ENCODE measurements around the gene PCBP4.

The PCBP4 gene

GRCh38 chr3:51966486-51966885 is 768 bp downstream of the PCBP4 start:
- no peaks in the 10 kb centered on the region for H3K36me3 ChIP-seq (ENCODE audit: control insufficient read depth, insufficient read depth, low read length)

GRCh38 chr3:51966016-51966415 is 1.2 kb downstream of the PCBP4 start:
- no peak overlapping the region for H3K9ac ChIP-seq (ENCODE audit: low read length)
- no peaks in the 10 kb centered on the region for H3K9me3 ChIP-seq (ENCODE audit: control insufficient read depth, low read length)
- no peaks in the 10 kb centered on the region for H3K27me3 ChIP-seq (ENCODE audit: control insufficient read depth, insufficient read depth, low read length)
- no peaks in the 10 kb centered on the region for H3K36me3 ChIP-seq (ENCODE audit: control insufficient read depth, insufficient read depth, low read length)
- H3K4me3 ChIP-seq (ENCODE audit: low read length), result no peak overlapping the region
- H3K4me1 ChIP-seq (ENCODE audit: control insufficient read depth, insufficient read depth, low read length), result peaks cover 37% of the 10 kb centered on the region

More at GRCh38 chr3:51966486-51966885, 768 bp downstream of the PCBP4 start:
- H3K27me3 ChIP-seq (ENCODE audit: control insufficient read depth, insufficient read depth, low read length), result no peaks in the 10 kb centered on the region
- no peaks in the 10 kb centered on the region for H3K9me3 ChIP-seq (ENCODE audit: control insufficient read depth, low read length)
- peaks cover 37% of the 10 kb centered on the region for H3K4me1 ChIP-seq (ENCODE audit: control insufficient read depth, insufficient read depth, low read length)
- H3K9ac ChIP-seq (ENCODE audit: low read length), result peak overlapping the region; percentile 63
- peak overlapping the region; percentile 47 for H3K4me3 ChIP-seq (ENCODE audit: low read length)

DNA sequence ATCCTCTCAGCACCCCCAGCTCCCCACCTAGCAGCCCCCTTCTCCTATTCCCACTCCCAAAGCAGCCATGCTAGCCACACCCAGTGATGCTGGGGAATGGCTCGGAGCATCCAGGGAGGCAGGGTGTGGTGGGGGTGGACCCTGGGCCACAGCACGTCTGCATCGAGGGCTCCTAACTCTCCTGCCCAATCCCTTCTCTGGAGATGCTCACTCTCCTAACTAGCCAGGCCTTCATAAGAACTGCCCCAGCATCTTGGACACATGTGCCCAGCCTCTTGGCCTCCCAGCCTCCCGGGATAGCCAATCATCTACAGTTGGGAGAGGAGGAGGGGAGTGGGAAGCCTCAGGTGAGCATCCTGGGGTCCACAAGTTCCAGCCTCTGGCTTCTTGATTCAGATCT is 2.7 kb downstream of the PCBP4 start:
- Histone ChIP-seq H3K4me3 (ENCODE audit: low read length) (no peak overlapping the region), H3K9ac (ENCODE audit: low read length) (no peak overlapping the region), H3K36me3 (ENCODE audit: control insufficient read depth, insufficient read depth, low read length) (no peaks in the 10 kb centered on the region), H3K27me3 (ENCODE audit: control insufficient read depth, insufficient read depth, low read length) (no peaks in the 10 kb centered on the region), H3K4me1 (ENCODE audit: control insufficient read depth, insufficient read depth, low read length) (peaks cover 28% of the 10 kb centered on the region), H3K9me3 (ENCODE audit: control insufficient read depth, low read length) (no peaks in the 10 kb centered on the region)

DNA sequence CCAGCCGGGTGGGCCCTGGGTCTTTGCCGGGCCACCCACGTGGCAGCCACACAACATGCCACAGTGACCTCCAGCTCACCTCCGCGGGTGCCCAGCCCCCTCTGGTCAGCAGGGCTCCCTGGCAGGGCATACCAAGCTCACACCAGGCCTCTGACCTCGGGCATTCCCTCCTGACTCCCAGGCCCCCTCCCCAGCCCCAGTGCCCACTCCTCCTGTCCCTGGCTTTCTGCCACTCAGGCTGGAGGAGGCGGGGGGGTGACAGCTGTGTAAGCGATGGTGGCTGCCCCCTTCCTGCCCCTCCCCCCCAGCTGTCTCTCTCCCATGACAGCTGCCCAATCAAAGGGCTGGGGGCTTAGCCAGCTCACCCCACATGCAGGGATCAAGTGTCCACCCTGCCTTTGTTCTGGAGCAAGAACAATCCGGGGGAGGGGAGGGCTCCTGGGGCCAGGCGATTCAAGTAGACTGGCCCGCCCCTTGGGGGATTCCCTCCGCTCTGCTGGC is 3.3 kb downstream of the PCBP4 start:
- H3K9ac ChIP-seq (ENCODE audit: low read length), result no peak overlapping the region
- H3K36me3 ChIP-seq (ENCODE audit: control insufficient read depth, insufficient read depth, low read length), result no peaks in the 10 kb centered on the region

GRCh38 chr3:51962854-51963530 is 4.3 kb downstream of the PCBP4 start:
- Histone ChIP-seq H3K4me1 (ENCODE audit: control insufficient read depth, insufficient read depth, low read length) (peaks cover 19% of the 10 kb centered on the region), H3K9ac (ENCODE audit: low read length) (no peak overlapping the region)

More for the DNA sequence above, 3.3 kb downstream of the PCBP4 start:
- Histone ChIP-seq H3K4me3 (ENCODE audit: low read length) (no peak overlapping the region), H3K9me3 (ENCODE audit: control insufficient read depth, low read length) (no peaks in the 10 kb centered on the region), H3K27me3 (ENCODE audit: control insufficient read depth, insufficient read depth, low read length) (no peaks in the 10 kb centered on the region), H3K4me1 (ENCODE audit: control insufficient read depth, insufficient read depth, low read length) (peaks cover 28% of the 10 kb centered on the region)

DNA sequence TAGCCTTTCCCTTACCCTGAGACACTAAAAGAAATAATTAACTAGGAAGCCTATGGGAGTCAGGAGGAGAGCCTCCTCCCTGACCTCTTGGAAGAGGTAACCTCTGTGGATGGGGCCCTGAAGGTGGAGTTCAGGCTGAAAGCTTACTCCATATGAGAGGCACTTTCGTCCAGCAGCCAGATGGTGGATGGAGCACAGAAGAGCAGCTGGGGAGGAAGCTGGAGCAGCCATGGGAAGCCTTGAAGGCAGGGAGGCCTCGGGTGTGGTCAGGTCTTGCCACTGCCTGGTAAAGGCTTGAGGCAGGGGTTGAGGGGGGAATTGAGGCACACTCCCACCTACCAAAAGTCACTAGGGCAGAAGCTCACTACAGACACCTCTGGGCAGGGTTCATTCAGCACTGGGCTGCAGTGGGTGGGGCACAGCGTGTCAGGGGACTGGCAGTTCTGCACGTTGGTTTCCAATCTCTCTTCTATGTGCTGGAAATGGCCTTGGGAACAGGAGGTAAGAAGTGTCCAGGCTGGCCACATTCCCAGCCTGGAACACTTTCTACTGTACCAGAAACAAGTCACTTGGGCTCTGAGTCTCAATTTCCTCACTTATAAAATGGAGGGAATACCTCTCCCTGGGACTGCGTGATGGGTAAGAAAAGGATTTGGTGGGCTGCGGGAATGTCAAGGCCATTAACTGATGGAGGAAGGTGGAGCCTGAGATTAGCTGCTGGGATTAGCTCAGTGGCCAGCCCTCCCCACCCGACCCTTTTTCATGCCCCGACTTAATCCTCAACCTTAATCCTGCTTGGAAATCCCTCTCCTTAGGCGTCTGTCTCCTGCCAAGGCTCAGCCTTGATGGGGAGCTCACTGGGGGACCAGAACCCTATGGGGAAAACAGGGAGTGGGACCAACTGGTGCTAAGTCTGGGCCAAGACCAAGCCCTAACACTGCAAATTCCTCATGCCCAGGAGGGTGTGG is 5.4 kb downstream of the PCBP4 start:
- H3K4me1 ChIP-seq (ENCODE audit: control insufficient read depth, insufficient read depth, low read length), result peaks cover 15% of the 10 kb centered on the region
- H3K9me3 ChIP-seq (ENCODE audit: control insufficient read depth, low read length), result no peaks in the 10 kb centered on the region
- H3K9ac ChIP-seq (ENCODE audit: low read length), result no peak overlapping the region
- no peaks in the 10 kb centered on the region for H3K27me3 ChIP-seq (ENCODE audit: control insufficient read depth, insufficient read depth, low read length)
- no peak overlapping the region for H3K4me3 ChIP-seq (ENCODE audit: low read length)
- no peaks in the 10 kb centered on the region for H3K36me3 ChIP-seq (ENCODE audit: control insufficient read depth, insufficient read depth, low read length)

More at GRCh38 chr3:51962854-51963530, 4.3 kb downstream of the PCBP4 start:
- no peak overlapping the region for H3K4me3 ChIP-seq (ENCODE audit: low read length)
- no peaks in the 10 kb centered on the region for H3K27me3 ChIP-seq (ENCODE audit: control insufficient read depth, insufficient read depth, low read length)
- no peaks in the 10 kb centered on the region for H3K9me3 ChIP-seq (ENCODE audit: control insufficient read depth, low read length)
- no peaks in the 10 kb centered on the region for H3K36me3 ChIP-seq (ENCODE audit: control insufficient read depth, insufficient read depth, low read length)

- Histone ChIP-seq H3K9ac (ENCODE audit: low read length) (no peak overlapping the region), H3K9me3 (ENCODE audit: control insufficient read depth, low read length) (no peaks in the 10 kb centered on the region), H3K4me3 (ENCODE audit: low read length) (no peak overlapping the region), H3K27me3 (ENCODE audit: control insufficient read depth, insufficient read depth, low read length) (peaks cover 8% of the 10 kb centered on the region), H3K4me1 (ENCODE audit: control insufficient read depth, insufficient read depth, low read length) (peaks cover 13% of the 10 kb centered on the region), H3K36me3 (ENCODE audit: control insufficient read depth, insufficient read depth, low read length) (no peaks in the 10 kb centered on the region)
These were observed 6.2 kb downstream of the PCBP4 start for GRCh38 chr3:51961011-51961410.

DNA sequence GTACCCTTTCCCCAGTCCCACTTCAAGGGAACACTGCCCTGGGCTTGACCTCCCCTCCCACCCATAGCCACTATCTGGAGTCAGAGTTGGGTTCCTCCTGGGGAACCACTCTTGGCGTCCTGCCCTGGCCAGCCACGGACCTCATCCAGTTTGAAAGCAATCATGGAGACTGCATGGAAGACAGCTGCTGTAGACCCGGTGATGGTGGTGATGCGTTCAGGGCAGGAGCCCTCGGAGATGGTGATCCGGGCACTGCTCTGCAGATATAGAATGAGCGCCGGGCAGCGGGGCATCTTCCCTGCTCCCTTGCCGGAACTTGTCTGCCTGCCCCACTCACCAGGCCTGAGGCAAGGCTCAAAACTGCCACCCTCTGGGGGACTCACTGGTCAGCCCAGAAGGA is 6.9 kb downstream of the PCBP4 start:
- Histone ChIP-seq H3K9ac (ENCODE audit: low read length) (no peak overlapping the region), H3K4me1 (ENCODE audit: control insufficient read depth, insufficient read depth, low read length) (peaks cover 13% of the 10 kb centered on the region), H3K36me3 (ENCODE audit: control insufficient read depth, insufficient read depth, low read length) (no peaks in the 10 kb centered on the region), H3K27me3 (ENCODE audit: control insufficient read depth, insufficient read depth, low read length) (peaks cover 13% of the 10 kb centered on the region), H3K4me3 (ENCODE audit: low read length) (no peak overlapping the region), H3K9me3 (ENCODE audit: control insufficient read depth, low read length) (no peaks in the 10 kb centered on the region)

DNA sequence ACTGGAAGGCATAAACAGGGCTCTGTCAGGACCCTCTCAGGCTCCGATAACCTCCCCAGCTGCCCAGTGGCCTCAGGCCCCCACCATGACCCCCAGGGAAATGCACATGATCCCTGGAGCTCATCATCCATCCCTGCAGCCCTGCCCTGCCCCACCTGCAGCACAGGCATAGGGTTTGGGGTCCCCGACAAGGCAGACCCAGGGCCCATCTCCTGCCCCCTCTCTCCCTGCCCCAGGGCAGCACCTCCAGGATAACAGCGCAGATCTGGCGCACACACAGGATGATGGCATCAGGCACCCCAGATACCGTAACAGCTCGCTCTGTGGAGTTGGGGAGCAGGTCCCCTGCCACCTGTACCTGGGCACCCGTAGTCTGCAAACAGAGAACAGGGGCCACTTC is 7.6 kb downstream of the PCBP4 start:
- Histone ChIP-seq H3K4me3 (ENCODE audit: low read length) (no peak overlapping the region), H3K9ac (ENCODE audit: low read length) (no peak overlapping the region), H3K36me3 (ENCODE audit: control insufficient read depth, insufficient read depth, low read length) (no peaks in the 10 kb centered on the region), H3K4me1 (ENCODE audit: control insufficient read depth, insufficient read depth, low read length) (peaks cover 10% of the 10 kb centered on the region), H3K9me3 (ENCODE audit: control insufficient read depth, low read length) (no peaks in the 10 kb centered on the region), H3K27me3 (ENCODE audit: control insufficient read depth, insufficient read depth, low read length) (peaks cover 20% of the 10 kb centered on the region)

DNA sequence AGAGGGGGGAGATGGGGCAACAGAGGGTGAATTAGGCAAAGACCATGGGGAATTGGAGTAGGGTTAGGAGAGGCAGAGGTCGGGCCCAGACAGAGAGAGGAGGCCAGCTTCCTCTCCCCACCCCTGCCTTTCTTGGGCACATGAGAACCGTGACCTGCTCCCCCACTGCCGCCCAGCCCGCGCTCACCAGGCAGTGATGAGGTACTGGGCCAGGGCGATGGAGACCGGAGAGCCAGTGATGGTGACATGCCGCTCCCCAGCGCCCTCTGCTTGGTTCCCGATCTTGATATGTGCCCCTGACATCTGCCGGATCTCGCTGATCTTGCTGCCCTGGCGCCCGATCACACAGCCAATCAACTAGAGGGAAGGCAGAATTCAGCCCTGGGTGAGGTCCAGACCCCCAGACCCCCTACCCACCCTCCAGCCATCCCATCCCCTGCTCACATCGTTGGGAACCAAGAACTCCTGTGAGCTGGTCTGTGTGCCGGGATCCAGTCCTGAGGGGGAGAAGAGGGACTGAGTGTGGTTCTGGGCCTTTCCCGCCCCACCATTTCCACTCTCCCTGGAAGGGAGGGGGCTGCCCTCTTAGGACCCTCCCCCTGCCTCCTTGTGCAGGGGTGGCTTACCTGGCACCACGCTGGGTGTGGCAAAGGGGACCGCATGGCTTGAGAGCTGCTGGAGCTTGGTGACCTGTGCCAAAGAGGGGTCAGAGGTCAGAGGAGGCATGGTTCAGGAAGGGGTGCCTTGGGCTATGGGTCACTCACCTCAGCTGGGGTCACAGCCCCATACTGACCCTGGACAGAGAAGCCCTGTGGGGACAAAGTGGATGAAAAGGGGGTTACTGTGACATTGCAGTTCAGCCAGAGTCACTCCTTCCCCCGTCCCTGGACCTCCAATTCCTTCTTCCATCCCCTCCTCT is 8.4 kb downstream of the PCBP4 start:
- Histone ChIP-seq H3K4me1 (ENCODE audit: control insufficient read depth, insufficient read depth, low read length) (peaks cover 10% of the 10 kb centered on the region), H3K9me3 (ENCODE audit: control insufficient read depth, low read length) (no peaks in the 10 kb centered on the region), H3K4me3 (ENCODE audit: low read length) (no peak overlapping the region), H3K27me3 (ENCODE audit: control insufficient read depth, insufficient read depth, low read length) (peaks cover 22% of the 10 kb centered on the region), H3K36me3 (ENCODE audit: control insufficient read depth, insufficient read depth, low read length) (no peaks in the 10 kb centered on the region), H3K9ac (ENCODE audit: low read length) (no peak overlapping the region)

- Histone ChIP-seq H3K9me3 (ENCODE audit: control insufficient read depth, low read length) (no peaks in the 10 kb centered on the region), H3K27me3 (ENCODE audit: control insufficient read depth, insufficient read depth, low read length) (peaks cover 22% of the 10 kb centered on the region), H3K36me3 (ENCODE audit: control insufficient read depth, insufficient read depth, low read length) (no peaks in the 10 kb centered on the region), H3K4me3 (ENCODE audit: low read length) (no peak overlapping the region), H3K4me1 (ENCODE audit: control insufficient read depth, insufficient read depth, low read length) (peaks cover 10% of the 10 kb centered on the region), H3K9ac (ENCODE audit: low read length) (no peak overlapping the region)
These were observed 9.6 kb downstream of the PCBP4 start for GRCh38 chr3:51957520-51958205.

Data from mucosa of stomach (tissue), 1 donor.